HG03103 (cell line): ENCODE measurements around the gene POU6F1.

Experiments used
- ATAC-seq: cut with Tn5 transposase; IDR thresholded peaks from one replicate; pipeline ENCODE4 v1.9.1; 2021; ENCODE audit warnings: low read depth; ENCODE audit not compliant: unreplicated experiment

Gene POU6F1

DNA sequence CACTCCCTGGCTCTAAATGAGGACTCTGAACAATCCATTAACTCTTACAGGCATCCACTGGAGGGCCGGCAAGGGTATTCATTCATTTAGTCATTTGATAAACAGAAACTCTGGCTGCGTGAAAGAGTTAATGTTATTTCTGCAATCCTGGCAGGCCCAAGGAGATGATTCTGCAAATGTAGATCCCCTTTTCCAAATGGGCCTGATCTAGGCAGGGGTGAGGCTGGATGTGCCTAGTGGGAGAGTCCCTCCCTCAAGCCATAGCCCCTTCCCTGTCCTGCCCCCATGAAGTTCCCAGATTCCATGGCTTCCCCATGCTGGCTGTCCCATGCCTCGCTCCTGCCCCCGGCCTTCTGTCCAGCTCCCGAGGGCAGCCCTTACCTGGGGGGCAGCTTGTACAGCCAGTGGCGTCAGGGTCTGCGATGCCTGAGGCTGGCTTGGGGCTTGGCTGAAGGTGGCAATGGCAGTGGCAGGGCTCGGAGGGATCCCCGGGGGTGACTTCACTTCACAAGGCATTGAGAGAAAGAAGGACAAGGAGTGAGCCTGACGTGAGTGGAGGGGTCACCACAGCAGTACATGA is 18.4 kb downstream of the POU6F1 start:
- no peak for ATAC-seq

- ATAC-seq: no peak
Observed at GRCh38 chr12:51198568-51199365, 19.1 kb downstream of the POU6F1 start.

DNA sequence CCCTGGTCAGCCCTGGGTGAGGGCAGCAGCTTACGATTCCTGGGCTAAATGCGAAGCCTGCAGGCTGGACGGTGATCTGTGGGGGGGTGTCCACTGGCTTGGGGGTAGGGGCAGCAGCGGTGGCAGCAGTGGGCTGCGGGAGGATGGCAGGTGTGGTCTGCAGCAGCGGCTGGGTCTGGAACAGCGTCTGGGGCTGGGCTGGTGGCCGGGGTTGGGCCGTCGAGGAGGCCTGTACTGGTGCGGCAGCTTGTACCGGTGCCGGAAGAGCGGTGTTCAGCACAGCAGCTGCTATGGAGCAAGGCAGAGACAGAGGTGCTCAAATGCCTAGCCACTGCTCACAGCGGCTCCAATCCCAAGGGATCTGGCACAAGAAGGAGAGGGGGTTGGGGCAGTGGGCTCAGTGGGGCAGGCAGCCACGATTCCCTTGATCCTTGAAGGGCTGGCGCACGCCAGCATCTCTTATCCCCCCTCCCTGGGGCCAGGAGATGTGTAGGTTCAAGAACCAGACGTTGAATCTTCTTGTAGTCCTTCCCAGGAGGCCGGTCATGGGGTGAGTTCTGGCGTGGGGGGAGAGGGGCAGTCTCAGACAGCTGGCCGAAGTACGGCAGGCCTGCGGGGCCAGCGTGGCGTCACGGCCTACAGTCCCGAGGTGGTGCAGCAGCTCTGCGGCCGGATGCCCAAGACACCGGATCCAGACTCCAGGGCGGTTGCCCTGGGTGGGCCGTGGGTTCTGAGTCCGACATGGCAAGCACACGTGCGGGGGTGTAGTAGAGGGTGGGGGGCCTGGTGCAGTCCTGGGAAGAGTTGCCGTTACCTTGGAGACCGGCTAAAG is 19.9 kb downstream of the POU6F1 start:
- ATAC-seq: no peak

DNA sequence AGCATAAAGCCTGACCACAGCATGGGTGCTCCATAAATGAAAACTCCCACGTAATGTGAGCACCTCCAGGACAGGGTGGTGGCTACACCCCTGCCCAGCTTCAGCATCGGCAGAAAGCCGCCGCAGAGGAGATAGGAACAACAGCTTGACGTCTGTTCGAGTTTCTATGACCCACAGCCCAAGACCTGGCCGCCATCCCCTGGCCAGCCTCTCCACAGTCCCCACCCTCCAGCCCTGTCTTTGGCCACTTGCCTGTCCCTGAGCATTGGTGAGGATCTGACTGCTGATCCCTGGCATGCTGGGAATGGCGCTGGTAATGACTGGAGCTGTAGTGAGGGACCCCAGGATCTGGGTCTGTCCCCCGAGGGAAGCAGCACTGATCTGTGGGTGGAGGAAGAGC is 21.3 kb downstream of the POU6F1 start:
- ATAC-seq: no peak

DNA sequence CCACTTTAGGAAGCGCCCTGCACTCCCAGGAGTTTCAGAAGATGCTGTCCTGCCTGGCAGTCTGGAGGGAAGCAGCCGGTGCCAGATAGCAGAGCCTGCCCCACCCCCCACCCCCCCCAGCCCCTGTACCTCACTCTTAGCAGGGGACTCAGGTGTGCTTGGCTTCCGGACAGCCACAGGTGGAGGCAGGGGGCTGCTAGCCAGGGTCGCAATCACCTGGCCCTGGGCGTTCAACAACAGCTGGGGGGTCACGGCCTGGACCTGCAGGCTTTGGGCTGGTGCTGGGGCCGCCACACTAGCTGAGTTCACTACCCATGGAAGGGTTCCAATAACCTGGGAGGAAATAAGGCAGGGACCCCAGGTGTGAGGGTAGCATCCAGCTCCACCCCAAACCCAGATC is 22.0 kb downstream of the POU6F1 start:
- no peak for ATAC-seq

- ATAC-seq: no peak
Observed at GRCh38 chr12:51192284-51192671, 25.6 kb downstream of the POU6F1 start.

DNA sequence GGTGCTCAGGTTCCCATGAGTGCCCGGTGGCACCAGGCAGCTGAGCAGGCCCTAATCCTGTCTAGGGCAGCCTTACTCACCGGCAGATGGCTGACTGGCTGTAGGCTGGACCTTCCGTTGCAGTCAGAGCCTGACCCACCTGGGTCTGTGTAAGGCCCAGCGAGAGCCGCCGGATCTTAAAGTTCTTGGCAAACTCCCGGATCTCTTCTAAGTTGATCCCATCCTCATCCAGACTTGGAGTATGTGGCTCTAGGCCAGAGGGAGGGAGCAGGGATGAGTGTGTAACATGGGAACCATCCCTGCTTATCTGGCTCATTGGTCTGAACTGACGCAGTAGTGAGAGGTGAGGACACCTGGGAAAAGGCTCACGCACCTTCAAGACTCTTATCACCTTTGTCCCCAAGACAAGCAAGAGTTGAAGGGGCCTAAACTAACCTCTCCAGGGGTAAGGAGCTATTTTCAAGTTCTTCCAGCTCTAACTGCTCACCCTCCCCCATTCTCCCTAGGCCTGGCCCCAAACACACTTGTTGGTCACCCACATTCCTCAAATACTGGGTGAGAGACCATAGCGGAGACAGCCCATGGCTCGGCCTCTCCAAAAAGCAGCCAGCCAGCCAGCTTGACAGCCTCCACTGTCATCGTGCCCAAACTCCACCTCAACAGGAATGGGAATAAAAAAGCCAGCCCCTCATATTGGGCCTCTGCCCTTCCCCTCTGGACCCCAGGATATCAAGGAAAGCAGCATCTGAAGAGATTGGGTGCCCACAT is 26.2 kb downstream of the POU6F1 start:
- no peak for ATAC-seq

DNA sequence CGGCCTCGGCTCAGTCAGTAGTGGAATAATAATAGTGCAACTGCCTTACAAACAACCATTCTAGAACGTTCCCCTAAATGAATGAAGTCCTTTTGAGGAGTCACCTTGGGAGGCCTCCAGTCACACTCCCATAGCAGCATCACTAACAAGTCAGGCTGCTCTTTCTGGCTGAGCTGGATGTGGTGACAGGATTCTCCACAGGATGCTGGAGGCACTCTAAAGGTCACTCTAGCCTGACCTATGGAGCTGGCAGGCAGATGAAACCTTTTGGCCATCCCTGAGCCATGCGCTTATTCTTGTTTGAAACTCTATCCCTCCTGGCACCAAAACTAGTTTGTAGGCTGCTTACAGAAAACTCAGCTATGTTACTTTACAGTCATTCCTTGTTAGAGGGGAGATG is 27.0 kb downstream of the POU6F1 start:
- no peak for ATAC-seq

DNA sequence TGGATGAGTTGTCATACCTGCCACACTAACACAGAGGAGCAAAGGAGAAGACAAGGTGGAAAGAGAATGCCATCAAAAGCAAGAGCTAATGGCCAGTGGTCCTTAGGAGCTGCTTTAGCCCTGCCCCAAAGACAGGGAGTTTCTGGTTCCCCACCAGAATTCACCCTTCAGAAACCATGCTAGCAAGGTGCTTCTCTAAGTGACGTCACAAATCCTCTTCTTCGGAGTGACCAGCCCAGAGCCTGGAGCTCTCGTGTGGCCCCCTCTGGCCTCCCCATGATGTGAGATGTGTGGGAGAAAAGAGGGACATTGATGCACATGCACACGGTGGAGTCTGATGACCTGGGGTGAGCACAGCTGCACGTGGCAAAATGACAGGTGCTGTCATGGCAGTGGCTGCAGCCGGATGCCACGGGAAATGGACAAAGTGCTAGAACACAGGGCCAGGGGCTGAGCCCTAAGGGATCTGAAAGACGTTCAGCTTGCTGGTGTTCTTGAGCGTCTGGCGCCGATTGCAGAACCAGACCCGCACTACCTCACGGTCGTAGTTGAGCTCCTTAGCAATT is 28.0 kb downstream of the POU6F1 start:
- no peak for ATAC-seq

DNA sequence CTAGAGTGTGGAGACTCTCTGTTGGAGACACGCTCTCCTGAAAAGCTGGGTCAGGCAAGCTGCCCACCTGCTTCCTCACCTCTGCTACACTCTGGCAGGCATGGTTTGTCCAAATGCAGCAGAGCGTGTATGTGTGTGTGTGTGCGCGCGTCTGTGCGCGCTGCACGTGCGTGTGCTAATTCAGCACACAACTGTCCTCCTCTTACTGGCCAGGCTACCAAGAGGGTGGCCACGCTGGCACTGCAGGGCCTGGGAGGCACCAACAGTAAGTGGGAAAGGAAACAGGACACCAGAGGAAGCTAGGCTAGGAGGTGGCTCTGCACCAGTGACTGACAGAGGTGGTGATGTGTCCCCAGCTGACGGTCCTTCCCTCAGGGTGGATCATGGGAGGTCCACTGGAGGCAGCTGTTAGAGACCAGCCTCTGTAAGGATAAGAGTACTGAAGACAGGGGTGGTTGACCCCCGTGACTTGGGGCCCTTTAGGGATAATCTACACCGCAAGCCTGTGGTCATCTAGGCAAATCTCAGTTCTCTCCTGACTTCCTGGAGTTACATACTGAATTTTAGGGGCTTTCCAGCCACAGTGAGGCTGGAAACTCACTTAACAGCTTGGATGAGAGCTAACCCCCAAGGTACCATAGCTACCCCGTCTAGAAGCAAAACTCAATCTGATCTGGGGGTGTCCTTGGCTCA is 29.4 kb downstream of the POU6F1 start:
- peak; percentile 48 for ATAC-seq

DNA sequence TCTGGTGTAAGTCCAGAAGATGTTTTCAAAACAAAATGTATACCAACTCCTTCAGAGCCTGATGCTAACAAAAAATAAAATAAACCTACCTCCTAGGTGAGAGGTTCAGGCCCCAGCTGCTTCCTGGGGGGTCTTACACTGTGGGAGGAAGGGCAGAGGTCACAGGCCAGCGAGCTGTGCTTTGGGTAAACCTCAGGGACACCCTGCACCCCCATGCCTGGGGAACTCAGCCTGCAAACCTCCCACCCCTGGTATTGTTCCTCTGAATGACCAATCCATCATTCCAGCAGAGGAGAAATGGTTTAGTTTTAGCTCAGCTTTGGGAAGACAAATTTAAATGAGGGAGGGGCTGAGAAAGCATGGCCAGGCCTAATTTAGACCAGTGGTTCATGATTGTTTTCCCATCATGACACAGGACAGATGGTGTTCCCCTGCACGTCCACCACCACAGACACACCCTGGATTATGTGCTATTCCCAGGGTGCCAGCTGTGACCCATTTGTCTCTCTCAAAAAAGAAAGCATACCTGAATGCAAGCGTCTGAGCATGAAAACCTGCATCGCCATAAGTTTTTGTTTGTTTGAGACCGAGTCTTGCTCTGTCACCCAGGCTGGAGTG is 30.4 kb downstream of the POU6F1 start:
- ATAC-seq: no peak

DNA sequence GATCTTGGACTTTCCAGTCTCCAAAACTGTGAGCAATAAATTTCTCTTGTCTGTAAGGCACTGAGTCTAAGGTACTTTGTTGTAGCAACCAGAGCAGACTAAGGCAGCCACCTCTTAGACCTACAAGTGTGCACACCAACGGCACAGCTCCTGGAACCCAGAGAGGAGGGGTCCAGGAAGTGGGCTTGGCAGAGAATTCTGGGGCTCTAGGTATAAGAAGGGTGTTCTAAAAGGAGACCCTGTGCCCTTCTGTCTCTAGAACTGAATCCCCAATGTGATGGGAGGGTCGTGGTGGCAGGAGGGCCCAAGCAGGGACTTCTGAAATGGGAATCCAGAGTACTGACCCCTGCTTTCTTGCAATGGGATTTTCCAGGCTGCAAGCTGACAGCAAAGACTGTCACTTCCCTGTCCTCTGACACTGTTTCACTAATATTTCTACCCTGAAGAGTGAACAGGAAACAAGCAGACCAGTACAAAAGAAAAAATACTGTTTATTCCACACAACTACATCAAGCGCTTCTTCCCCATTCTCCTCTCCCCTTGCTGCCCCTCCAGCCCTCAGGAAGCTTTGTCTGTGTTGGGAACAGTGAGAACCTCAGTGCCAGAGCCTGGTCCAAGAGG is 31.3 kb downstream of the POU6F1 start:
- ATAC-seq: no peak

- ATAC-seq: no peak
Observed at GRCh38 chr12:51185171-51185717, 32.6 kb downstream of the POU6F1 start.

DNA sequence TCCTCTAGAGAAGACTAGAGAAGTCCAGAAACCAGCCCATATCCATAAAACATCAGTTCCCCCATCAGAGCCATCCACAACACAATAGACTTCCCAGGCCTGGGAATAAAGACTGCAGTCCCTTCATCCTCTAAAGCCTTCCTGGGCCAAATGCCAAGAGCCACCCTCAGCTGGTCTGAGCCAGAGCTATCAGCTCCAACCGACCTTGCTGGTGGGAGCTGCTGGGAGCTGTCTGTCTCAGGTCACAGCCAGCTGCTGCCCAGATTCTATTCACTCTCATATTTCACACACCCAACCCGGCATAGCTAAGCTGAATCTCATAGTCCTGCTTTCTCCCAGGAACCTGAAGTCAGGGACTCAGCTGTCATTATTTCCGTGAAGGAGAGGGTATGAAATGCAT is 34.0 kb downstream of the POU6F1 start:
- ATAC-seq: no peak

- ATAC-seq: no peak
Observed at GRCh38 chr12:51183349-51183748, 34.5 kb downstream of the POU6F1 start.

DNA sequence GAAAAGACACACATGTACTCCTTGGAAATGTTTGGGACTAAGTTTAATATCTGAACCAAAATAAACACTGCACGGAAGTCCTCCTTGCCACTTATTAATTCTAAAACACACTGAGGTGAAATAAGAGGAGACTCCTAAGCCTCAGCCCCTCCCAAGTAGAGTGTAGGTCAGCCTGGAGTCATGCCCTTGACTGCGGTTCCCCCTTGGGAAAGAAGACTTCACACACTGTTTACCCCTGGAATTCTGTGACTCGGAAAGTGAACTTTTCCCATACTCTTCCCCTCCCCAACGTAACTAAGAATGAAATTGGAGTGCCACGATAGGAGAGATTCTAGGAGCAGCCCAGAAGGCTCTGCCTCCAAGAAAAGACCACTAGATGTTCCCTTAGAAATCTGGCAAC is 36.3 kb downstream of the POU6F1 start:
- ATAC-seq: no peak

DNA sequence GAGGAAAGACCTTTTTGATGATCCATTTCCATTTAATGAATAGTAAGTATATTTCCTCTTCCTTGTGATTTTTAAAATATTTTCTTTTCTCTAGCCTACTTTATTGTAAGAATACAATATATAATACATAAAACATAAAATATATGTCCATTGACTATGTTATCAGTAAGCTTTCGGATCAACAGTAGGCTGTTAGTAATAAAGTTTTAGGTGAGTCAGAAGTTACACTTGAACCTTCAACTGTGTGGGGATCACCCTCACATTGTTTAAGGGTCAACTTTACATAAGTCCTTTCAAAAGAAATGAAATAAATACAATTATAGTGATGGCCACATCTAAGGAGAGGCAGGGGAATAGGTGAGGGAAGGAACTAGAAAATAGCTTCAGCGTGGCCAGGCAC is 40.0 kb downstream of the POU6F1 start:
- no peak for ATAC-seq

DNA sequence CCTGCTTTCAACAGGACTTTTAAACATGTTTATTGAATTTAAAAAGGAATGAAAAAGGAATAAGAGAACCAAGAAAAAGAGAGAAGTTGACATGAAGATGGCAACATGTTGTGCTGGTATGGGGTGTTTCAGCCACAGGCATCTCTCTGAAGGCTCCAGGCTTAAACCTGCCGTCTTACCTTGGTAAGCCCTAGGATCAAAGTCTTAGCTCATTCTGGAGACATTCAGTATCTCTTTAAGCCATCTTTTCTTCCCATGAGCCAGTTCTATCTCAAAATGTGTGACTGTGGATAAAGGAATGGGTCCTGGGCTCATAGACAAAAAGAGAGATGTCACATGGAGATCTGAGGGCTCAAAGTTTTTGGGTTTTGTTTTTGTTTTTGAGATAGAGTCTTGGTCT is 43.4 kb downstream of the POU6F1 start:
- ATAC-seq: no peak
